Right lobe of liver (tissue), 6 donors: ENCODE results near the gene FAM89A. TPM values are rescaled to one million over a fixed set of nuclear protein-coding genes. Genes with fewer than 3 reads are reported as not detected.
"Not testable (repeated sequence)": the region's sequence is repeated elsewhere in the genome, so short reads cannot be mapped to it uniquely, and the experiment has no call there.

Experiments
- ATAC-seq, 4 donors: fragments of 200-7000 bp; cut with Tn5 transposase; one replicate each; pipeline ENCODE4 v1.9.1; 2020; ENCODE audit warnings: mild to moderate bottlenecking in 4 of 4, moderate library complexity in 4 of 4
- DNase-seq, 3 donors: peaks; one replicate each; pipeline ENCODE4 v3.0.0-alpha.2; 2020
- H3K27ac ChIP-seq, 3 donors: fragments of 200-600 bp; one replicate each; pipeline ENCODE4 v1.8.0; 2022
- H3K27me3 ChIP-seq, 2 donors: fragments of 200-600 bp; one replicate each; pipeline ENCODE4 v1.8.0; 2022
- H3K36me3 ChIP-seq, 4 donors: fragments of 200-600 bp; sonication (generic) in 1 of 4; one replicate each; pipeline versions ENCODE4 v1.5.1 to v1.8.0; 2017 to 2022; ENCODE audit warnings: control low read depth in 1 of 4
- H3K4me1 ChIP-seq, 4 donors: fragments of 200-600 bp; sonication (generic) in 1 of 4; one replicate each; pipeline versions ENCODE4 v1.5.1 to v1.8.0; 2017 to 2022; ENCODE audit warnings: control low read depth in 1 of 4
- H3K4me3 ChIP-seq, 3 donors: fragments of 200-600 bp; one replicate each; pipeline ENCODE4 v1.8.0; 2022
- H3K9me3 ChIP-seq, 4 donors: fragments of 200-600 bp; sonication (generic) in 1 of 4; one replicate each; pipeline versions ENCODE4 v1.5.1 to v1.8.0; 2017 to 2022; ENCODE audit warnings: control low read depth in 1 of 4
- POLR2A ChIP-seq: fragments of 450-650 bp; IDR thresholded peaks from one replicate; pipeline ENCODE4 v1.6.1; 2017; ENCODE audit warnings: antibody characterized with exemption, mild to moderate bottlenecking
- WGBS: methylation state at CpG from one replicate; pipeline ENCODE4 v1.1.6; 2018; ENCODE audit warnings: low coverage, low lambda C conversion rate; ENCODE audit not compliant: insufficient coverage; ENCODE audit errors: missing lambda C conversion rate; 5-methylcytosine and 5-hydroxymethylcytosine counted together
- intact Hi-C, 2 donors: fragments of 100-400 bp; cut with DNase I; formaldehyde crosslinking; loops; one replicate each; pipeline versions ENCODE4 v1.11.2 to v1.14.1; 2022
- total RNA-seq, 6 experiments: library from RNA; depleted of rRNA in 2 of 6; stranded (reverse); fragments of >200 nt in 2 of 6; fragmentation: NEBNext Ultra II Directional in 3 of 6; extraction: Animal tissue kit (Norgen Biotek cat#: 25700) in 3 of 6; gene quantifications; one replicate each; pipeline versions ENCODE4 v1.1.0 to v1.2.4, GENCODE V29; 2016 to 2023
- TF ChIP-seq, protein P1 (sequence below), 4 donors: fragments of 200-600 bp in 3 of 4; fragments of 450-650 bp in 1 of 4; IDR thresholded peaks; one replicate each; pipeline versions ENCODE4 v1.5.1 to v1.8.0; 2016 to 2022; ENCODE audit warnings: antibody characterized with exemption in 4 of 4, mild to moderate bottlenecking in 2 of 4
- donor health status: DM: no; HTN: yes; CAD: no.
- donor health status: DM: no; HTN: no; CAD: no.
- donor health status: DM: no; HTN: no; CAD: no.
- donor health status: DM: no; HTN: yes; CAD: no.
- donor health status: DM: no; HTN: yes; CAD: no.

Gene FAM89A
- total RNA-seq, 6 experiments from 2014 or later = 3.7 to 12.8 (median 6.8) TPM

- Histone ChIP-seq H3K4me1 (no peaks in the 10 kb centered on the region), H3K27ac (no peak overlapping the region), H3K9me3 (no peaks in the 10 kb centered on the region), H3K27me3 (no peaks in the 10 kb centered on the region), H3K4me3 (no peak overlapping the region), H3K36me3 (peaks cover 0 to 20% (median 7%) of the 10 kb centered on the region in 4 donors)
- no peak for ATAC-seq
- WGBS = 89% methylated on average over 1 of the region's 3 CpGs
- no peak for DNase-seq
- TF ChIP-seq POLR2A = no peak
- TF ChIP-seq, protein P1, sequence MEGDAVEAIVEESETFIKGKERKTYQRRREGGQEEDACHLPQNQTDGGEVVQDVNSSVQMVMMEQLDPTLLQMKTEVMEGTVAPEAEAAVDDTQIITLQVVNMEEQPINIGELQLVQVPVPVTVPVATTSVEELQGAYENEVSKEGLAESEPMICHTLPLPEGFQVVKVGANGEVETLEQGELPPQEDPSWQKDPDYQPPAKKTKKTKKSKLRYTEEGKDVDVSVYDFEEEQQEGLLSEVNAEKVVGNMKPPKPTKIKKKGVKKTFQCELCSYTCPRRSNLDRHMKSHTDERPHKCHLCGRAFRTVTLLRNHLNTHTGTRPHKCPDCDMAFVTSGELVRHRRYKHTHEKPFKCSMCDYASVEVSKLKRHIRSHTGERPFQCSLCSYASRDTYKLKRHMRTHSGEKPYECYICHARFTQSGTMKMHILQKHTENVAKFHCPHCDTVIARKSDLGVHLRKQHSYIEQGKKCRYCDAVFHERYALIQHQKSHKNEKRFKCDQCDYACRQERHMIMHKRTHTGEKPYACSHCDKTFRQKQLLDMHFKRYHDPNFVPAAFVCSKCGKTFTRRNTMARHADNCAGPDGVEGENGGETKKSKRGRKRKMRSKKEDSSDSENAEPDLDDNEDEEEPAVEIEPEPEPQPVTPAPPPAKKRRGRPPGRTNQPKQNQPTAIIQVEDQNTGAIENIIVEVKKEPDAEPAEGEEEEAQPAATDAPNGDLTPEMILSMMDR (IDR thresholded peaks at IDR 0.05) = no peak
- intact Hi-C loops = no loop called here
These were observed 52.6 kb downstream of the FAM89A start for GRCh38 chr1:230987448-230987847.

- Histone ChIP-seq H3K27me3 (no peaks in the 10 kb centered on the region), H3K36me3 (peaks cover 0 to 16% (median 7%) of the 10 kb centered on the region in 4 donors), H3K4me3 (no peak overlapping the region), H3K9me3 (no peaks in the 10 kb centered on the region), H3K27ac (no peak overlapping the region), H3K4me1 (no peaks in the 10 kb centered on the region)
- ATAC-seq = no peak
- WGBS = 88% methylated on average over 7 of the region's 7 CpGs
- intact Hi-C loops = no loop called here
- no peak for TF ChIP-seq POLR2A
- TF ChIP-seq, protein P1 (IDR thresholded peaks at IDR 0.05) = no peak
- no peak for DNase-seq
These were observed 53.1 kb downstream of the FAM89A start for GRCh38 chr1:230986976-230987375.

- ATAC-seq = no peak
- H3K4me3 ChIP-seq = no peak overlapping the region
- TF ChIP-seq, protein P1 (IDR thresholded peaks at IDR 0.05) = no peak
- TF ChIP-seq POLR2A = no peak
- H3K27me3 ChIP-seq = no peaks in the 10 kb centered on the region
- no peak overlapping the region for H3K27ac ChIP-seq
- no peaks in the 10 kb centered on the region for H3K9me3 ChIP-seq
- H3K4me1 ChIP-seq = no peaks in the 10 kb centered on the region
- DNase-seq = no peak
- 84% methylated on average over 4 of the region's 6 CpGs for WGBS
- H3K36me3 ChIP-seq = peaks cover 0 to 9% (median 4%) of the 10 kb centered on the region in 4 donors
- intact Hi-C loops = no loop called here
These were observed 54.3 kb downstream of the FAM89A start for GRCh38 chr1:230985711-230986110.

DNA sequence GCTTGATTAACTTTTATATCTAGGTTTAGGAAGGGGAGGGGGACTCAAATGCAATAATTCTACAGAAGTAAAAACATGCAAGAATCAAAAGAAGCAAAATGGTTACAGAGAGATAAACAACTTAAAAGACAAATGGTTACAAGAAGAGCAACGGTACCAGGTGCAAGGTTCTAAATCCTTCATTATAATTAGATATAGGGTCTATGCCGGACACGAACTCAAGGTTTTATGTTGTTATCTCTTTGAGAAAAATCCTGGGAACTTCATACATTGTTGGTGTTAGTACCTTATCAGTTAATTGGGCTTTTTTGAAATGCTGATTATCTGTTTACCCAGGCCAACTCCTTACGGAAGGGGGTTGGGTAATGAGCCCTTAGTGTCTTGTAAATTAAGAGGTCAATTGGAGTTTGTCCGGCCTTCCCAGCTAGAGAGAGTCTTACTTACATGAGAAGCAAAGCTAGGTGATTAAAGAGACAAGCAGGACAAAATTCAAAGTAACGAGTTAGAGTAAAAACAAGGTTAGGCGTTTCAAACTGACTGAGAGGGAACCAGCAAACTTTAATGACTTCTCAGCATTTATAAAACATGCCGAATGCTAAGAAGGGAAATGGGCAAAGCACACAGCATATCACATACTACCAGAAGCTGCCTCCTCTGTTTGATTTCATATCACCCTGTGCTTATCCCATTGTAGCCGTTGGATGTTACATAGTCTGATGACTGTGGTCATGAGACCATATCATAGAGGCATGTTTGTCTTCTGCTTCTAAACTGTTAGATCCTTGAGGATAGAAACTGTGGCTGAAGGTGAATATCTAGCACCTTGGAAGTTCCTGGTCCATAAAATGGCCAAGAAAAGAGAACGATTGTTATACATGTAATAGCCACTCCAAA is 55.2 kb downstream of the FAM89A start:
- intact Hi-C loops, ATAC-seq: not testable (repeated sequence)
- 77% methylated on average over 10 of the region's 10 CpGs for WGBS

DNA sequence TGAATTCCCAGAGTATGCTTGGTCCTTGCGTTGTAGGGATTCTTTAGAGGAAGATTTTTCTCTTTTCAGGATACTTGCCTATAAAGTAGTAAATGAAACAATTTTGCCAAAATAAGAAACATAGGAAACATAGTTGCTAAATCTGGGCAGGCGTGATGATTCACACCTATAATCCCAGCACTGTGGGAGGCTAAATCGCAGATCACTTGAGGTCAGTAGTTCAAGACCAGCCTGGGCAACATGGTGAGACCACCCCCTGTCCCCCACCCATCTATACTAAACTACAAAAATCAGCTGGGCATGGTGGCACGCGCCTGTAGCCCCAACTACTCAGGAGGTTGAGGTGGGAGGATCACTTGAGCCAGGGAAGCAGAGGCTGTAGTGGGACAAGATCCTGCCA is 56.2 kb downstream of the FAM89A start:
- DNase-seq (no peak), ATAC-seq (no peak)
- Histone ChIP-seq H3K36me3 (no peaks in the 10 kb centered on the region), H3K9me3 (no peaks in the 10 kb centered on the region), H3K27me3 (no peaks in the 10 kb centered on the region), H3K4me1 (peaks cover 0 to 11% (median 4%) of the 10 kb centered on the region in 4 donors), H3K4me3 (no peak overlapping the region), H3K27ac (no peak overlapping the region)
- intact Hi-C loops = no loop called here
- TF ChIP-seq POLR2A = no peak
- TF ChIP-seq, protein P1 (IDR thresholded peaks at IDR 0.05) = no peak
- 92% methylated on average over 5 of the region's 5 CpGs for WGBS

More for the DNA sequence above, 55.2 kb downstream of the FAM89A start:
- not testable (repeated sequence) for H3K36me3 ChIP-seq, H3K9me3 ChIP-seq, DNase-seq, H3K4me3 ChIP-seq, H3K27me3 ChIP-seq, H3K27ac ChIP-seq, H3K4me1 ChIP-seq
